Epithelial cell of proximal tubule (primary cell): ENCODE results near the gene KCNMB3. TPM values are rescaled to one million over a fixed set of nuclear protein-coding genes. Genes with fewer than 3 reads are reported as not detected.

ENCODE experiments used
- DNase-seq: peaks from one replicate; pipeline ENCODE4 v3.0.0-alpha.2; 2011; ENCODE audit warnings: low read depth
- H3K4me3 ChIP-seq: 2 replicates; pipeline ENCODE4 v1.5.1; 2011; ENCODE audit warnings: low read depth, mild to moderate bottlenecking, low read length
- total RNA-seq: library from RNA; depleted of rRNA; stranded (reverse); fragments of >200 nt; gene quantifications from 2 replicates; pipeline ENCODE4 v1.2.3, GENCODE V29; 2015
- TF ChIP-seq, protein P1 (sequence below): conservative IDR thresholded peaks from 2 replicates; pipeline ENCODE4 v1.5.1; 2012; ENCODE audit warnings: low read depth, mild to moderate bottlenecking, low read length

The KCNMB3 gene, protein sequence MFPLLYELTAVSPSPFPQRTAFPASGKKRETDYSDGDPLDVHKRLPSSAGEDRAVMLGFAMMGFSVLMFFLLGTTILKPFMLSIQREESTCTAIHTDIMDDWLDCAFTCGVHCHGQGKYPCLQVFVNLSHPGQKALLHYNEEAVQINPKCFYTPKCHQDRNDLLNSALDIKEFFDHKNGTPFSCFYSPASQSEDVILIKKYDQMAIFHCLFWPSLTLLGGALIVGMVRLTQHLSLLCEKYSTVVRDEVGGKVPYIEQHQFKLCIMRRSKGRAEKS
- 0.40 and 1.2 TPM in 2 replicates for total RNA-seq

DNA sequence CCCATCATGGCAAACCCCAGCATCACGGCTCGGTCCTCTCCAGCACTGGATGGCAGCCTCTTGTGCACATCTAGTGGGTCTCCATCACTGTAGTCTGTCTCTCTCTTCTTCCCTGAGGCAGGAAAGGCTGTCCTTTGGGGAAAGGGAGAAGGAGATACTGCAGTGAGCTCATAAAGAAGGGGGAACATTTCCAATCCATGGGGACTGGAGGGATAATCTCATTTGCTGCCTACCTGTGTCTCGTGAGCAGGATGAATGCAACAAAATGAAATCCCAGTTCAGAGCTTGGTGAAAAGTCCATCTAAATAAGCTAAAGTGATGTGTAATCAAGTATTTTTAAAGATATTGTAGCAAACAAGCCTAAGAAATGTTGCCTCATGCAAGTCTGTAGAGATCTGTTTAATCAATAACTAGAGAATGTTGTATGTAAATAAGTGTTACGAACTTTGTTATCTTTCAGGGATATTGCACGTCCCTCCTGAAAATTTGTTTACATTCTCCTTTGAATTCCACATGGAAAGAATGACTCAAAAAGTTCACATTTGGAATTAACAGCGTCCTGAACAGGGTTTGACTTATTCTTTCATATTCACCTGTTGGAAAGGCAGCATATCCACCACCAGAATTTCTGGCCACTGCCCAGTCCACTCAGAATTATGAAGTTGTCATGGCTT, at the start of gene KCNMB3:
TSS of gene KCNMB3 (minus strand) at position 312 of the 674 bp plus-strand sequence. CDS start at position 188, 124 bp downstream.
- TF ChIP-seq, protein P1, sequence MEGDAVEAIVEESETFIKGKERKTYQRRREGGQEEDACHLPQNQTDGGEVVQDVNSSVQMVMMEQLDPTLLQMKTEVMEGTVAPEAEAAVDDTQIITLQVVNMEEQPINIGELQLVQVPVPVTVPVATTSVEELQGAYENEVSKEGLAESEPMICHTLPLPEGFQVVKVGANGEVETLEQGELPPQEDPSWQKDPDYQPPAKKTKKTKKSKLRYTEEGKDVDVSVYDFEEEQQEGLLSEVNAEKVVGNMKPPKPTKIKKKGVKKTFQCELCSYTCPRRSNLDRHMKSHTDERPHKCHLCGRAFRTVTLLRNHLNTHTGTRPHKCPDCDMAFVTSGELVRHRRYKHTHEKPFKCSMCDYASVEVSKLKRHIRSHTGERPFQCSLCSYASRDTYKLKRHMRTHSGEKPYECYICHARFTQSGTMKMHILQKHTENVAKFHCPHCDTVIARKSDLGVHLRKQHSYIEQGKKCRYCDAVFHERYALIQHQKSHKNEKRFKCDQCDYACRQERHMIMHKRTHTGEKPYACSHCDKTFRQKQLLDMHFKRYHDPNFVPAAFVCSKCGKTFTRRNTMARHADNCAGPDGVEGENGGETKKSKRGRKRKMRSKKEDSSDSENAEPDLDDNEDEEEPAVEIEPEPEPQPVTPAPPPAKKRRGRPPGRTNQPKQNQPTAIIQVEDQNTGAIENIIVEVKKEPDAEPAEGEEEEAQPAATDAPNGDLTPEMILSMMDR, result no peak
- H3K4me3 ChIP-seq, result no peak within 1 kb of the TSS
- DNase-seq, result no peak

DNA sequence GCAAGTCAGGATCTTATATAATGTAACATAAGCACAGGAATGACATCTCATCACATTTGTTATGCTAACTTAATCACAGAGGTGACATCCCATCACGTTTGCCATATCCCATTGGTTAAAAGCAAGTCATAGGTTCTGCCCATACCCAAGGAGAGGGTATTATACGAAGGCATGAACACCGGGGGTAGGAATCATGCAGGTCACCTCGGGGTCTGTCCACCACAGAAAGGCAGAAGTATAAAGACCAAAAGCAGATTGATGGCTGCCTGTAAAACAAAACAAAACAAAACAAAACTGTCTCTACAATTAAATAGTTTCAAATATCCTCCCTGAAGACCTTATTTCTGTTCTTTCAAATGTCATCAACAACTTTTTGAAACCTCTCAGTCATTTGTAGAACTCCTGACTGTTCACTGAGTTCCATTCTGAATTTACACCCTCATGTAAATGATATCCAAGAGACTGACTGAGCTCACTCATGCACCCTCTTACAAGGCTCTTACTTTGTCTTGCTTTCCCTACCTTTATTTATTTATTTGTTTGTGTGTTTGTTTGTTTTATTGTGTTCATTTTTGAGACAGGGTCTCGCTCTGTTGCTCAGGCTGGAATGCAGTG, 49.2 kb upstream of the KCNMB3 start:
- H3K4me3 ChIP-seq, result no peak overlapping the region
- TF ChIP-seq, protein P1, result no peak

DNA sequence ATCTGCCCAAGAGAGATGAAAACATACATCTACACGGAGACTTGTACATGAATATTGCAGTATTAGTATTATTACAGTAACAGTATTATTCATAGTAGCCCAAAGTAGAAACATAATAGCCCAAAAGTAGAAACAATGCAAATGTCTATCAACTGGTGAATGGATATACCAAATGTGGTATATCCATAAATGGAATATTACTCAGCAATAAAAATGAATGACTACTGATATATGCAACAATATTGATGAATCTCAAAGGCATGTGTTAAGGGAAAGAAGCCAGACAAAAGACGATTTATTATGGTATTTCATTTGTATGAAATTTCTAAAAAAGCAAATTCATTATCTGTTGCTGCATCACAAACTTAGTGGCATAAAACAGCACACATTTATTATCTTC, 48.4 kb upstream of the KCNMB3 start:
- no peak for DNase-seq
- no peak overlapping the region for H3K4me3 ChIP-seq
- TF ChIP-seq, protein P1, result no peak

More for the DNA sequence above, 49.2 kb upstream of the KCNMB3 start:
- no peak for DNase-seq

DNA sequence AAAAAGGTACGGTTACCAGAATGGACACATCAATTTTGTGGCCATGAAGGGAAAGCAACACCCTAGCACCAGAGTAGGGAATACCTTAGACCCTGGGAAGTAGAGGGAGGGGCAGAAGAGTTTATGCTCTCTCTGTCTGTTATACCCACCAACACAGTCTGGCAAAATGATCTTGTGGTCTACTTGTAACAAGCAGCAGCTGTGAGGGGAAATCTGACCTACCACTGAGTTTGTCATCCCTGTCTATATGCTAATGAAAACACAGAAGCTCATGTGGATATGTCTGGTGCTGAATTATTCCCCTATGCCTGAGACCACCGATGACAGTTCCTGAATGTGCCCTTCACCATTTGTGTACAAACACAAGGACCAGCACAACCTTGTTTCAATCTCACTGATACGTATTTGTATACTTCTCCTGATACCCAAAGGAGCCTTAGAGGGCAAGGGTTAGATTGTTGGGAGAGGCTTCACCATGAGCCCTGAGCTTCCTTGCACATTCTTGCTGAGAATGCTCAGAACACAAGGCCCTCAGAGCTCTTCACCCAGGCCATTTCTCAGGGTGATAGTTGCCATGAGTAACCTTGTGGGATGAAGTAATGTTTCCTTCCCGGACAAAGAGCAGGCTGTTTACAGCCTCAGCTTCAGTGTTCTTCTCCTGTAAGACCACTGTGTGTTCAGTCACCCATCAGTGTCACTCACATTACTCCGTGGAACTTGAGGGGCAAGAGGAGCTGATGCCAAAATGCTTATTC, 47.2 kb upstream of the KCNMB3 start:
- DNase-seq, result no peak
- TF ChIP-seq, protein P1, result no peak
- no peak overlapping the region for H3K4me3 ChIP-seq

DNA sequence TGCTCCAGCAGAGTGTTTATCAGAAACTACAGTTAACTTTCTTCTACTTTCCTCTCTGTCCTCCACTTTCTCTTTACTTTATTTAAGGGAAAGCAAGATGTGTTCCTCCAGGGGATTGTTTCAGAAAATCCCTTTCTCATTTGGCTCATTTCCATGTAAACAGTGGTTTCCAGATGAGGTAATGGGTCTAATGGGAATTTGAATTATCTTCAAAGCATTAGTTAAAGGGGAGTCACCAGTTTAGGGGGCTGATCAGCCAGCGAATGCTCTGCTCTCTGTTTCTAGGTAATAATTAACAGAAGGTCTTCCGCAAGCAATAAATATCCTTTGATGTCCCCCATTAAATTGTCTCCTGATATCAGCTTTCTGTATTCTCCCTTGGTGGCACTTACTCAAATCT, 41.5 kb upstream of the KCNMB3 start:
- no peak overlapping the region for H3K4me3 ChIP-seq
- no peak for DNase-seq
- TF ChIP-seq, protein P1, result no peak

DNA sequence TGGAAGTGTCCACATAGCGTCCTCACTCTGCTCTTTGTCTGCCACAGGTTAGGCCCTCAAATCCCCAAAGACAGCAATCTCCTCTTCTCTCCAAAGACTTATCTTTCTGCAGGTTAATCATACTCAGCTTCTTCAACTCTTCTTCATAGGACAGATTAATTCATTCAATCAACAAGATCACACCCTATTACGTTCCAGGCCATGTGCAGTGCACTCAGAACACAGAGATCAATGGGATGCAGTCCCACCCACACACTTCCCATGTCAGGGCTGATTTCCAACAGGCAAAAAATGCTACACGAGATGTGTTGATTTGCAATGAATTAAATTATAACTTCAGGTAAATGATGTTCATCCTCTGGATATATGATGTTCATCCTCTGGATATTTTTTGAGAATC, 38.4 kb upstream of the KCNMB3 start:
- no peak for DNase-seq
- TF ChIP-seq, protein P1, result no peak
- no peak overlapping the region for H3K4me3 ChIP-seq
